Omental fat pad (tissue), 4 donors: ENCODE results near the gene MYCT1. TPM values are rescaled to one million over a fixed set of nuclear protein-coding genes. Genes with fewer than 3 reads are reported as not detected.
"Not testable (repeated sequence)": the region's sequence is repeated elsewhere in the genome, so short reads cannot be mapped to it uniquely, and the experiment has no call there.

Experiments
- ATAC-seq: fragments of 150-250 bp; one replicate; pipeline ENCODE4 v1.9.1; 2016; ENCODE audit warnings: mild to moderate bottlenecking, moderate library complexity; ENCODE audit not compliant: low FRiP score
- DNase-seq: peaks from one replicate; pipeline ENCODE4 v3.0.0-alpha.2; 2019; ENCODE audit warnings: low spot score
- total RNA-seq, 4 donors: library from RNA; depleted of rRNA; stranded (reverse); fragments of >200 nt; gene quantifications; one replicate each; pipeline ENCODE4 v1.1.0, GENCODE V29; 2016
- TF ChIP-seq, protein P1 (sequence below), 3 donors: fragments of 450-650 bp; IDR thresholded peaks; one replicate each; pipeline ENCODE4 v1.5.1; 2016 to 2017; ENCODE audit warnings: antibody characterized with exemption in 3 of 3, mild to moderate bottlenecking in 3 of 3, moderate library complexity in 2 of 3

The MYCT1 gene
- total RNA-seq, 4 donors from 2014 or later, result 8.4 to 65.6 (median 19.2) TPM

GRCh38 chr6:152698692-152699091, 995 bp downstream of the MYCT1 start:
- TF ChIP-seq, protein P1, sequence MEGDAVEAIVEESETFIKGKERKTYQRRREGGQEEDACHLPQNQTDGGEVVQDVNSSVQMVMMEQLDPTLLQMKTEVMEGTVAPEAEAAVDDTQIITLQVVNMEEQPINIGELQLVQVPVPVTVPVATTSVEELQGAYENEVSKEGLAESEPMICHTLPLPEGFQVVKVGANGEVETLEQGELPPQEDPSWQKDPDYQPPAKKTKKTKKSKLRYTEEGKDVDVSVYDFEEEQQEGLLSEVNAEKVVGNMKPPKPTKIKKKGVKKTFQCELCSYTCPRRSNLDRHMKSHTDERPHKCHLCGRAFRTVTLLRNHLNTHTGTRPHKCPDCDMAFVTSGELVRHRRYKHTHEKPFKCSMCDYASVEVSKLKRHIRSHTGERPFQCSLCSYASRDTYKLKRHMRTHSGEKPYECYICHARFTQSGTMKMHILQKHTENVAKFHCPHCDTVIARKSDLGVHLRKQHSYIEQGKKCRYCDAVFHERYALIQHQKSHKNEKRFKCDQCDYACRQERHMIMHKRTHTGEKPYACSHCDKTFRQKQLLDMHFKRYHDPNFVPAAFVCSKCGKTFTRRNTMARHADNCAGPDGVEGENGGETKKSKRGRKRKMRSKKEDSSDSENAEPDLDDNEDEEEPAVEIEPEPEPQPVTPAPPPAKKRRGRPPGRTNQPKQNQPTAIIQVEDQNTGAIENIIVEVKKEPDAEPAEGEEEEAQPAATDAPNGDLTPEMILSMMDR (IDR thresholded peaks at IDR 0.05), result no peak
- ATAC-seq, result no peak

DNA sequence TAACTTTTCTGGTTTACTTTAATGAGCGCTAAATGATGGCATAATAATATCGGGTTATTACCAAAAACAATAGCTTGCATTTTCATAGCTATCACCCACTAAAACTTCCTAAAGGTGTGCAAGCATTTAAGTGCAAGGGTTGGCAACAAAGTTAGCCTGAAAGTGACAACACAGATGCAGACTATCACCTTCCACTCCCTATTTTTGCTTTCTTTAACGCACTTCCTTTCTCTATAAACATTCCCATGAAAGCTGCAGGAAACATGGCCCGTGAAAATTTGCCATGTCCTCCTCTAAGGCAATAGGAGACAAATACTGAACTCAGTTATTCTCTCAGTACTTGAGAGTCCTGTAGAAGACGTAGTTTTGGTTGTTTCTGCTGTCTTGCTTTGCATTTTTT, 2.7 kb downstream of the MYCT1 start:
- DNase-seq, result no peak
- ATAC-seq, result no peak
- TF ChIP-seq, protein P1 (IDR thresholded peaks at IDR 0.05), result no peak

More at GRCh38 chr6:152698692-152699091, 995 bp downstream of the MYCT1 start:
- DNase-seq, result no peak

DNA sequence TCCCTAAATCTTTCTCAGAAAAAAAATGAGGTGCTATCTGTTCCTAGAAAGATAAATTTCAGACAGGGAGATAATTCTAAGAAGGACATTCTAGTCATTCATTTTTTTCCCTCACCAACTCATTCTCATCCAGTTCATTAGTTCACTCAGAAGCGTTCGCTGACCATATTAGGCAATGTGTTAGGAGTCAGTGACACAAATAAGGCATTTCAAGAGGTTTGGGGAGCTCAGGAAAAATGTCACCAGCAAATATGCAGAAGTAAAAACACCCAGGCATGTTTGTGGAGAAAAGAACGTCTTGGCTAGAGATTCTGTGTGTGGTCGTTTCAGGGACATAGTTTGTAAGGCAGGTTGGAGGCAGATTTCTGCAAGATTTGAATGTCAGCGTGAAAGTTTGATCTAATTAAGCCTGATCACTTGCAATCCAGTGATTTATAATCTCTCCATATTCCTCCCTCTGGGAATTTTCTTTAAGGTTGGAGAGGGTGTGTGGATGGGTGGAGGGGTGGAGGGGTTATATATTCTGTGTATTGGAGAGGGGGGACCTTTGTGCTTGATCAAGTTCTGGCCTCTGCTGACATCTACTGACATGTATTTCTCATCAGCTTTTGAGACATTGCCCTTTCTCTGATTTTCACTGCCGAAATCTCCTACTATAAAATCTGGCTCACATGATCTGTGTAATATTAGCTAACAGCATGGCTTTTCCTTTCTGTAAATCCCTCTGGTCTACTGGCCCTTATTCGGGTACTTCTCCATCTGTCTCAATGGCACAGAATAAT, 3.6 kb downstream of the MYCT1 start:
- DNase-seq (no peak), ATAC-seq (no peak)
- TF ChIP-seq, protein P1 (IDR thresholded peaks at IDR 0.05), result no peak

GRCh38 chr6:152701863-152702401, 4.2 kb downstream of the MYCT1 start:
- DNase-seq, result no peak
- TF ChIP-seq, protein P1 (IDR thresholded peaks at IDR 0.05), result no peak
- no peak for ATAC-seq

DNA sequence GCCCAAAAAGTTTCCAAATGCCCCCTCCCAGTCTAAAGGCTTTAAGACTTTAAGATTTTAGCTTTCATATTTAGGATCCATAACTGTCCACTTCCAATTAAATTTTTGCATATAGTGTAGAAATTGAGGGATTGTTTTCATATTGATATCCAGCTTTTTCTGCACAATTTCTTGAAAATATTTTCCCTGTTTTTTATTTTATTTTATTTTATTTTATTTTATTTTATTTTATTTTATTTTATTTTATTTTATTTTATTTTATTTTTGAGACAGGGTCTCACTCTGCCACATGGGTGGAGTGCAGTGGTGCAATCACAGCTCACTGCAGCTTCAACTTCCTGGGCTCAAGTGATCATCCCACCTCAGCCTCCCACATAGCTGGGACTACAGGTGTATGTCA, 6.1 kb downstream of the MYCT1 start:
- ATAC-seq, DNase-seq: not testable (repeated sequence)

DNA sequence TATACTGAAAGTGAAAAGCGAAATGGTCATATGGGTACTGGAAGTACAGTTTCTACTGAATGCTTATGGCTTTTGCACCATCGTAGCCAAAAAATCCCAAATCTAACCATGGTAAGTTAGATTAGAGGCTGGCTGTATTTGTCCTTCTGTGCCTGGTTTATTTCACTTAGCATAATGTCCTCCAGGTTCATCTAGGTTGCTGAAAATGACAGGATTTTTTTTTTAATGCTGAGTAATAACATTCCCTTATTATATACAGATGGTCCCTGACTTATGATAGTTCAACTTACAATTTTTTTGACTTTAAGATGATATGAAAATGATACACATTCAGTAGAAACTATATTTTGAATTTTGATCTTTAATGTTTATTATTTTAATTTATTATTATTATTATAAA, 7.6 kb downstream of the MYCT1 start:
- no peak for DNase-seq
- TF ChIP-seq, protein P1 (IDR thresholded peaks at IDR 0.05), result no peak
- no peak for ATAC-seq

DNA sequence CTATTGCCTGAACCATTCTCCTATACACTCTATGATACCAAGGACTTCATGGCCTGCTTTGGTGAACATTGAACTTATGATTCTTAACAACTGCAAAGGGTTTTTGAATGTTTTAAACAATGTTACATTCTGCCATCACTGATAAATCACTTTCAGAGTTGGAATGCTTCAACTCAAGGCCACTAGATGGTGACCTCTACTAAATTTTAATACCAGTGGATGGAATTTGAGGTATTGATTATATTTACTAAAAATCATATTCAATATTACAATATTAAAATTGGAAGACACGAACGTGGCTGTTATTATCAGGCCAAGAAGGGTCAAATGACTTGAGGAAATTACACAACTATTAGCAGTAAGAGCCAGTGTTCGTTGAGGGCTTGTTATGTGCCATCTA, 18.6 kb downstream of the MYCT1 start:
- ATAC-seq (no peak), DNase-seq (no peak)
- TF ChIP-seq, protein P1 (IDR thresholded peaks at IDR 0.05), result no peak
